Fibroblast of the aortic adventitia (primary cell): ENCODE data around the gene CBX1. TPM values are rescaled to one million over a fixed set of nuclear protein-coding genes. Genes with fewer than 3 reads are reported as not detected.

Experiments
- DNase-seq: peaks from one replicate; pipeline ENCODE4 v3.0.0-alpha.2; 2010; ENCODE audit warnings: low read depth
- H3K4me3 ChIP-seq: 2 replicates; pipeline ENCODE4 v1.5.1; 2011; ENCODE audit warnings: low read depth, mild to moderate bottlenecking, control low read depth, low read length, moderate library complexity
- total RNA-seq: library from RNA; depleted of rRNA; stranded (reverse); fragments of >200 nt; gene quantifications from 2 replicates; pipeline ENCODE4 v1.2.3, GENCODE V29; 2012; ENCODE audit warnings: low replicate concordance
- TF ChIP-seq, protein P1 (sequence below): IDR thresholded peaks from 2 replicates; pipeline ENCODE4 v1.5.1; 2011; ENCODE audit warnings: mild to moderate bottlenecking, low read length, control low read depth, inconsistent platforms; ENCODE audit not compliant: insufficient read depth

CBX1 gene
- total RNA-seq, 1 donor: 49.2 TPM

DNA sequence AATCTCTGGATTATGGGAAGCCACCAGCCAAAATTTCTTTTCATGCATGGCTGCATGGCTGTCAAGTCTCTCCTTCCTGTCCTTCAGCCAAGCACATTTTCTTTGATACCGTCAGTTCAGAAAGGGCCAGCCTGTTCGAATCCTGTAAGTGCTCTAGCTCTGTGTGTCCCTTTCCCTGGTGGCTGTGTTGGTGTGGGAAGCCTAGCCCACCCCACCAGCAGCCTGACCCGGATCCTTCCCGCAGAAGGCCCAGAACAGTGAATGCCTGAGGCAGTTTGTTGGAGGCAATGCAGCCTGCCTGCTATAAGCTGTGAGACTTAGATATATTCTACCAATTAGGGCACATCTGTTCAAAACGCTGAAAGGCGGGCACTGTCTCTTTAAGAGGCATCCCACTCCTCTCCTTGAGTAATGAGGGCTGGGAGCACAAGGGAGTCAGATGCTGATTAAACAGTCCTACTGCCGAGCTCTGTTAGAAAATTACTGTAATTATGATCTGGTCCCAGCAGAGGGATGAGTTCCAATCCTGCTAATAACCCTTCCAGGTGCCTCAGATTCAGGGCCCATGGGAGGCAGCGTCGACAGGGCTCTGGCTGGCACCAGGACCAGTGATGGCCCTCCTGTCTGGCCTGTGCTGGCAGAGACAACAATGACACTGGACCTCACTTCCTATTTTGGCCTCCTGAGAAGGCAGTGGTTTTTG, 24.7 kb upstream of the CBX1 start:
- TF ChIP-seq, protein P1, sequence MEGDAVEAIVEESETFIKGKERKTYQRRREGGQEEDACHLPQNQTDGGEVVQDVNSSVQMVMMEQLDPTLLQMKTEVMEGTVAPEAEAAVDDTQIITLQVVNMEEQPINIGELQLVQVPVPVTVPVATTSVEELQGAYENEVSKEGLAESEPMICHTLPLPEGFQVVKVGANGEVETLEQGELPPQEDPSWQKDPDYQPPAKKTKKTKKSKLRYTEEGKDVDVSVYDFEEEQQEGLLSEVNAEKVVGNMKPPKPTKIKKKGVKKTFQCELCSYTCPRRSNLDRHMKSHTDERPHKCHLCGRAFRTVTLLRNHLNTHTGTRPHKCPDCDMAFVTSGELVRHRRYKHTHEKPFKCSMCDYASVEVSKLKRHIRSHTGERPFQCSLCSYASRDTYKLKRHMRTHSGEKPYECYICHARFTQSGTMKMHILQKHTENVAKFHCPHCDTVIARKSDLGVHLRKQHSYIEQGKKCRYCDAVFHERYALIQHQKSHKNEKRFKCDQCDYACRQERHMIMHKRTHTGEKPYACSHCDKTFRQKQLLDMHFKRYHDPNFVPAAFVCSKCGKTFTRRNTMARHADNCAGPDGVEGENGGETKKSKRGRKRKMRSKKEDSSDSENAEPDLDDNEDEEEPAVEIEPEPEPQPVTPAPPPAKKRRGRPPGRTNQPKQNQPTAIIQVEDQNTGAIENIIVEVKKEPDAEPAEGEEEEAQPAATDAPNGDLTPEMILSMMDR: no peak
- DNase-seq: no peak
- H3K4me3 ChIP-seq: no peak overlapping the region

DNA sequence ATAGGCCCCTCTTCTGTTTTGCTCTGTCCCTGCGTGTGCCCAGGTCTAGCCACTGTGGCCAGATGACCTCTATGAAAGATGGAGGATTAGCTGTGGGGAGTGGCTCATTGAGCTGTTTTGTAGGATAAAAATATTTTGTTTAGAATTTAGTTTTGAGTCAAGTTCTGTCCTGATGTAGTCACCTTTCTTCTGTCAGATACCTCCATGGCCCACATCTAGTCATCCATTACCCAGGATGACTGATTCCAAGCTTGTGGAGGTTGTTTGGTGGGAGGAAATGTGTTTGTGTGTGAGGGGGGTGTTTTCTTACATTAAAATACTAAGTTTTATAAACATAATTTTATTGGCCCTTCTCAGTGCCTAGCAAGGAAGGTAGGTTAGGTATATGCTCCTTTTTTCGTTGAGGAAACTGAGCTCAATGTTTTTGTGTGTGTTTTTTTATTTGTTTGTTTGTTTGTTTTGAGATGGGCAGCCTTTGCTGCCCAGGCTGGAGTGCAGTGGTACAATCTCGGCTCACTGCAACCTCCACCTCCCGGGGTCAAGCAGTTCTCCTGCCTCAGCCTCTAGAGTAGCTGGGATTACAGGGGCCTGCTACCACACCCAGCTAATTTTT, 22.6 kb upstream of the CBX1 start:
- TF ChIP-seq, protein P1: no peak

DNA sequence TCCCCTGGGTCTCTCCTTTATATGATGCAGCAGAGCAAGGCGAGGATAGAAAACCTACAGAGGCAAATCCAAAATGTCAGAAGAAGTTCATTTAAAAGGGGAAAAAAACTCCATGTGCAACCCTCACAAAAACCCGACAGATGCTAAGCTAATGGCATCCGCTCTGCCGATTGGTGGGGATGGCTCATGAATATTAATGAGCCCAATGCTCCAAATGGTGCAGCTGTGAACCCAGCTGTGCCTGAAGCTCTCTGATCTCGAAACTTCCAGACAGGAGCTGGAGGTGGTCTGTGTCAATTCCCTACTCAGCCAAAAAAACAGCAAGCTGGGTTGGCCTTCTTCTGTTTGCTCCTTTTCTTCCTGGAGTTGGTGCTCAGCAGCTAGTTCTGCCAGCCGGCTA, 21.8 kb upstream of the CBX1 start:
- DNase-seq: no peak
- TF ChIP-seq, protein P1: no peak
- no peak overlapping the region for H3K4me3 ChIP-seq

More for the DNA sequence above, 22.6 kb upstream of the CBX1 start:
- DNase-seq: no peak
- no peak overlapping the region for H3K4me3 ChIP-seq

DNA sequence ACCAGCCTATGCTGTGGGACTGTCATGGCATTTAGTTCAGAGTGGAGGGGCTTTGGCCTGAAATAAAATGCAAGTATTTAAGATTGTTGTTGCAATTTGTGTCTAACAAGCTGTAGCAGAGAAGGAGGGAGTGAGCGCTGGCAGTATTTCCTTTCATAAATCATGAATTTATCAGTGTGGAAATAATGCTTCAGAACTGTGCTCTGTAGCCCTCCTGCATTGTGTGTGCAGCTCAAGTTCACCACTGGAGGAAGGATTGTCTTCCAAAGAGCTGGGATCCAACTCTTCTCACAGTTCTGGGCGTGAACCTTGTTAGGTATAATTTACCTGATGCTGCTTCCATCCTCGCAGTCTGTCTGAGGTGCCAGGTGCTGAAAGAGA, 21.4 kb upstream of the CBX1 start:
- TF ChIP-seq, protein P1: no peak
- no peak overlapping the region for H3K4me3 ChIP-seq
- DNase-seq: no peak

DNA sequence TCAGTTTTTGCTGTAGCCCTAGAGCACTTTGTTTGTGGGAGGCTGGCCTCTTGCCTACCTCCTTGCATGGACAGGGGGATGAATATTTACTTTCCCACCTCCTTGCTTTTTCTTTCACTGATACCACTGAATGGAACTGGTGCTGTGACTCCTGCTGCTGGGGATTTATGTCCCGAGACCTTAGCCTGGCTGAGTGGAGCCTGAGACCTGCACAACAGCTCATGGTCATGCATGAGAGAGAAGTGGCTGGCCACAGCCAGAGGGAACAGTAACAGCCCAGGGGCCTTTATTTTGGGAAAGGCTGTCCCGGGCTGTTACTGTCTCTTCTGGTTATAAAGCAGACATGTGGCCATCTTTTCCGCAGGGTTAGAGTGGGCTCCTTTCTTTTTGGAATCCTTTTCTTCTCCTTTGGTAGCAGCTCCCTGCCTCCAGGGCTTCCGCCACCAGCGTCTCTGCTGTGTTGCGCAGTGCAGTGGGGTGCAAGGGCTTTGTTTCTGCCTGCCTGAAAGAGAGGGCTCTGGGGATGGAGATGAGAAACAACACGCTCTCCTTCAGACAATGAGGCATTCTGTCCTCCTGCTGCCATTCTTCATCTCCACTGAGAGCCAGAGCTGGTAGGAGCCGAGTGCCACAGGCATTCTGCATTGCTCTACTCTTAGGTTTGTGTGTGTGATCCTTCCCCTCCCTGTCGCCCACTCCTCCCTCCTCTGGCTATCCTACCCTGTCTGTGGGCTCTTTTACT, 20.8 kb upstream of the CBX1 start:
- no peak overlapping the region for H3K4me3 ChIP-seq
- TF ChIP-seq, protein P1: no peak
- DNase-seq: no peak

DNA sequence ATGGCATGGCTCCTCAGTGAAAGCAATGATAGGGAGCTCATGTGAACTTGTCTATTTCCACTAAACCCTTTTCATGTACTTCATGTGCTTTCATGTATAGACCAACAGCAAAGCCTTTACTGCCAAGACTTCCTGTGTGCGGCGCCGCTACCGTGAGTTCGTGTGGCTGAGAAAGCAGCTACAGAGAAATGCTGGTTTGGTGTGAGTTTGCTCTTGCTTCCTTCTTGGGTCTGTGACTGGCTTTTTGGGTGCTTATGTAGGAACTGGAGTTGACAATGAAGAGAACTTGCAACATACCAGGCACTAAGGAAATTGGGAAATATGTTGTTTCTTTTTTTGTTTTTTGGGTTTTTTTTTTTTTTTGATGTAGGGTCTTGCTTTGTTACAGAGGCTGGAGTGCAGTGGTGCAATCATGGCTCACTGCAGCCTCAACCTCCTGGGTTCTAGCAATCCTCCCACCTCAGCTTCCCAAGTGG, 12.0 kb upstream of the CBX1 start:
- TF ChIP-seq, protein P1: no peak
- H3K4me3 ChIP-seq: no peak overlapping the region
- no peak for DNase-seq
